Spleen (tissue), 7 donors: Measurements from ENCODE around the gene TTLL11.

ENCODE experiments used
- POLR2A ChIP-seq, 3 donors: fragments of 450-650 bp; IDR thresholded peaks; one replicate each; pipeline ENCODE4 v1.5.1; 2017; ENCODE audit warnings: antibody characterized with exemption in 3 of 3, mild to moderate bottlenecking in 1 of 3
- TF ChIP-seq, protein P1 (sequence below), 11 experiments: fragments of 200-600 bp in 7 of 11; fragments of 450-650 bp in 4 of 11; sonication (generic) in 4 of 11; IDR thresholded peaks in 8 of 11; conservative IDR thresholded peaks in 3 of 11; 1 replicate in 7 of 11; 2 replicates in 4 of 11; pipeline versions ENCODE4 v1.4.0 to v1.8.0; 2016 to 2021; ENCODE audit warnings: antibody characterized with exemption in 11 of 11, inconsistent platforms in 4 of 11, mild to moderate bottlenecking in 1 of 11
- donor health status: DM: no; HTN: no; CAD: no; lungs with moderate emphysema.
- donor health status: DM: no; HTN: no; CAD: no.
- donor health status: DM: no; HTN: no; CAD: no.

DNA sequence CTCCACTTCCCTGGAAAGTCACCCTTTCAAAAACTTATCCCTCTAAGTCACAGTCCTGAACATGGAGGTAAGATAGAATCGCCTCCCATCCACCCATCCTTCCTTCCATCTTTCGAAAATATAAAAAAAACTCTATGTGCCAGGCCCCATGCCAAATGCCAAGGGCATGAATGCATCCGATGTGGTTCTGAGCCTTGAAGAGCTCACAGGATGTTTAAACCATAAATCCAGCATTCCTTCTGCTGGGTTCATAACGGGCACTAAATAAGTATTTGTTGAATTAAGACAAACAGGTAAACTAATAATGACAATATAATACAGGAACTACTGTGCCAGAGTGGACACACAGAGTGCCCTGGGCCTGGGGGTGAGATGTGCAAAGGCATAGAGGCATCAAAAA is 147.3 kb downstream of the TTLL11 start:
- TF ChIP-seq, protein P1, sequence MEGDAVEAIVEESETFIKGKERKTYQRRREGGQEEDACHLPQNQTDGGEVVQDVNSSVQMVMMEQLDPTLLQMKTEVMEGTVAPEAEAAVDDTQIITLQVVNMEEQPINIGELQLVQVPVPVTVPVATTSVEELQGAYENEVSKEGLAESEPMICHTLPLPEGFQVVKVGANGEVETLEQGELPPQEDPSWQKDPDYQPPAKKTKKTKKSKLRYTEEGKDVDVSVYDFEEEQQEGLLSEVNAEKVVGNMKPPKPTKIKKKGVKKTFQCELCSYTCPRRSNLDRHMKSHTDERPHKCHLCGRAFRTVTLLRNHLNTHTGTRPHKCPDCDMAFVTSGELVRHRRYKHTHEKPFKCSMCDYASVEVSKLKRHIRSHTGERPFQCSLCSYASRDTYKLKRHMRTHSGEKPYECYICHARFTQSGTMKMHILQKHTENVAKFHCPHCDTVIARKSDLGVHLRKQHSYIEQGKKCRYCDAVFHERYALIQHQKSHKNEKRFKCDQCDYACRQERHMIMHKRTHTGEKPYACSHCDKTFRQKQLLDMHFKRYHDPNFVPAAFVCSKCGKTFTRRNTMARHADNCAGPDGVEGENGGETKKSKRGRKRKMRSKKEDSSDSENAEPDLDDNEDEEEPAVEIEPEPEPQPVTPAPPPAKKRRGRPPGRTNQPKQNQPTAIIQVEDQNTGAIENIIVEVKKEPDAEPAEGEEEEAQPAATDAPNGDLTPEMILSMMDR (IDR thresholded peaks at IDR 0.05 in 8 of 11, conservative IDR thresholded peaks at IDR 0.05 in 3 of 11), result no peak
- no peak for TF ChIP-seq POLR2A (IDR thresholded peaks at IDR 0.05)
